ENCODE measurements around the gene CHST6. TPM values are rescaled to one million over a fixed set of nuclear protein-coding genes. Genes with fewer than 3 reads are reported as not detected.
"Not testable (repeated sequence)": the region's sequence is repeated elsewhere in the genome, so short reads cannot be mapped to it uniquely, and the experiment has no call there.

The CHST6 gene
- 10 to 100 TPM in 1 of 4 donors, 1 to 10 TPM in 3; 1.0 to 10.1 (median 5.0) TPM for polyA plus RNA-seq
- long read RNA-seq, donor 1: 0 reads
- long read RNA-seq, donor 2: 0 reads
- long read RNA-seq, donor 3, partial matches to known transcripts: 5 of 5 reads
- long read RNA-seq, donor 3, other reads (novel, unspliced or antisense): 0 of 5 reads
- long read RNA-seq, donor 4: 0 reads
- long read RNA-seq, donor 5: 0 reads
- long read RNA-seq, donor 6: 0 reads
- long read RNA-seq, donor 7: 0 reads
- long read RNA-seq, donor 8: 0 reads
- long read RNA-seq, donor 9: 0 reads
- long read RNA-seq, donor 10, full-length matches to known transcripts: 2 of 2 reads
- long read RNA-seq, donor 10, partial matches to known transcripts: 0 of 2 reads
- long read RNA-seq, donor 10, other reads (novel, unspliced or antisense): 0 of 2 reads

DNA sequence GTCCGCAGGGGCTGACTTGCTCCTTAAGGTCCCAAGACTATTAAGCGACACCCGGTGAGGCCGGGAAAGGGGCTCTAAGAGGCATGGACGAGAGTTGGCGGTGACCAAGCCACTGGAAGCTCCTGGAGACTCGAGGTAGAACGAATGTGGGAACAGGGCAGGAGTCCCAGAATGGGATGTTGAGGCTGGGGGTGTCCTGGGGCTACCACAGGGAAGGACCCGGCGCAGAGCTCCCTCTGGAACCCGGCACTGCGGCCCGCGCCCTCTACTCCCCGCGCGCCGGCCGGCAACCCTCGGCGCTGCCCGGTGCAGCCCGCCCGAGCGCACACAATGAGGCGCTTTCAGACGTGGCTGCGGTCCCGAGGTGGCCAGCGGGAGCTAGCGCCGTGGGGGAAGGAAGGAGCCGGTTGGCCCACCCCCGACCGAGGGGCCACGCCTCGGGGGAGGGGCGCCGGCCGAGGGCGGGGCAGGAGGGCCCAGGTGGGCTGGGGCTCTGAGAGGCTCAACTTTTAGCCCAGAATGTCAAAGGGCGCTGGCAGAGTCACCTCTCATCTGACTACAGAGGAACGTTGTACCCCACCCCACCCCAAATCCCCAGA is at the start of gene CHST6:
TSS of gene CHST6 (minus strand) at position 366 of the 599 bp plus-strand sequence. CDS start 15,613 bp downstream, outside the sequence.
- H3K4me3 ChIP-seq (ENCODE audit: low read depth in 1 of 3, low read length in 3 of 3): peak within 1 kb of the TSS in 2 of 3 donors; percentile 36 to 42
- H3K36me3 ChIP-seq (ENCODE audit: control insufficient read depth in 3 of 3, insufficient read depth in 2 of 3, low read depth in 1 of 3, low read length in 3 of 3): peaks cover 0 to 2% (median 0%) of the 10 kb centered on the region in 3 donors
- H3K9me3 ChIP-seq (ENCODE audit: control insufficient read depth in 2 of 2, insufficient read depth in 1 of 2, low read depth in 1 of 2, low read length in 1 of 2): no peaks in the 10 kb centered on the region
- 2 to 5% (median 4%) methylated on average over 26 to 43 of the region's 43 CpGs for WGBS, 3 donors
- no peak within 1 kb of the TSS for H3K27ac ChIP-seq (ENCODE audit: low read depth in 1 of 3, low read length in 2 of 3)
- FAIRE-seq (no peak), DNase-seq (peak; percentile 27 to 53)
- H3K4me1 ChIP-seq (ENCODE audit: control insufficient read depth in 3 of 3, insufficient read depth in 2 of 3, low read depth in 1 of 3, low read length in 2 of 3): peaks cover 0 to 8% (median 0%) of the 10 kb centered on the region in 3 donors
- H3K27me3 ChIP-seq (ENCODE audit: control insufficient read depth in 3 of 3, insufficient read depth in 3 of 3, low read length in 3 of 3): peaks cover 0 to 12% (median 2%) of the 10 kb centered on the region in 3 donors

DNA sequence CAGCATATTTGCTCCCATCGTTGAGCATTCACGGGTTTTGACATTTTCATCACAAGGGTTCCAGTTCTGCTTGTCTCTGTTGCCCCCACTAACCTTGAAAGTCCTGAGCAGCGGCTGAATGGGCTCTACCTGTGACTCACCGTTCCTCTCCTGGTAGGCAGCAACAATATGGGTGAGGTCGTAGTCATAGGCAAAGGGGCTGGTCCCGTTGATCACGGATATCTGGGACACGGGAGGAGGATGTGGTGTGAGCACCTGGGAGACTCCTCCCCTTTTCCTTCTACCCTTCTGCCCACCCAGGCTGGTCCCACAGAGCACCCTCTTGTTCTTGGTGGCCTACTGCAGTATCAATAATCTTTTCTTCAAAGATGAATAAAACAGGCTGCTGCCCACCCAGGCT is 47.2 kb upstream of the CHST6 start:
- not testable (repeated sequence) for H3K4me3 ChIP-seq (ENCODE audit: low read depth in 1 of 3, low read length in 3 of 3); H3K27me3 ChIP-seq (ENCODE audit: control insufficient read depth in 3 of 3, insufficient read depth in 3 of 3, low read length in 3 of 3); H3K36me3 ChIP-seq (ENCODE audit: control insufficient read depth in 3 of 3, insufficient read depth in 2 of 3, low read depth in 1 of 3, low read length in 3 of 3); FAIRE-seq; H3K9me3 ChIP-seq (ENCODE audit: control insufficient read depth in 2 of 2, insufficient read depth in 1 of 2, low read depth in 1 of 2, low read length in 1 of 2)
- 27 to 67% (median 54%) methylated on average over 7 to 8 of the region's 8 CpGs for WGBS, 3 donors
- Histone ChIP-seq H3K4me1 (ENCODE audit: control insufficient read depth in 3 of 3, insufficient read depth in 2 of 3, low read depth in 1 of 3, low read length in 2 of 3) (peaks cover 2 to 51% (median 7%) of the 10 kb centered on the region in 3 donors), H3K27ac (ENCODE audit: low read depth in 1 of 3, low read length in 2 of 3) (peak overlapping the region in 1 of 3 donors; percentile 43)
- DNase-seq: peak in 1 of 2 donors; percentile 69

DNA sequence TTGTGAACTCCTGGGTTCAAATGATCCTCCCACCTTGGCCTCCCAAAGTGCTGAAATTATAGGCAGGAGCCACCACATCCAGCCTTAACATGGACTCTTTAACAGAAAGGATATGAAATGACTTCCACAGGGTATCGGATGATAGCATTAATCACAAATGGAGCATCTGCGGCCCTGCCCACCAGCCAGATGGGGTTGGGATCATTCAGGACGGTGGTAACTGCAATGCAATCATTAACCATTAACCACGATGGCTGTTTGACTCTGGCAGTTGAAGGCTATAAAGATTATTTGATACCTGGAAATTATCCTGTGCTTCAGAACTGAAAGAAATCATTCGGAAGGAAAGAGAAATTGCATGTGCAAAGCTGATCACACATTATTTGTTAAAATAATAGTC is 46.0 kb upstream of the CHST6 start:
- WGBS, 3 donors: 22 to 66% (median 39%) methylated on average over 5 of the region's 5 CpGs
- FAIRE-seq (no peak), DNase-seq (peak; percentile 87 to 94)
- H3K9me3 ChIP-seq (ENCODE audit: control insufficient read depth in 2 of 2, insufficient read depth in 1 of 2, low read depth in 1 of 2, low read length in 1 of 2): no peaks in the 10 kb centered on the region
- no peak overlapping the region for H3K4me3 ChIP-seq (ENCODE audit: low read depth in 1 of 3, low read length in 3 of 3)
- peaks cover 2 to 54% (median 7%) of the 10 kb centered on the region in 3 donors for H3K4me1 ChIP-seq (ENCODE audit: control insufficient read depth in 3 of 3, insufficient read depth in 2 of 3, low read depth in 1 of 3, low read length in 2 of 3)
- peaks cover 0 to 4% (median 0%) of the 10 kb centered on the region in 3 donors for H3K36me3 ChIP-seq (ENCODE audit: control insufficient read depth in 3 of 3, insufficient read depth in 2 of 3, low read depth in 1 of 3, low read length in 3 of 3)
- peak overlapping the region; percentile 37 to 78 (median 62) for H3K27ac ChIP-seq (ENCODE audit: low read depth in 1 of 3, low read length in 2 of 3)
- H3K27me3 ChIP-seq (ENCODE audit: control insufficient read depth in 3 of 3, insufficient read depth in 3 of 3, low read length in 3 of 3): no peaks in the 10 kb centered on the region

DNA sequence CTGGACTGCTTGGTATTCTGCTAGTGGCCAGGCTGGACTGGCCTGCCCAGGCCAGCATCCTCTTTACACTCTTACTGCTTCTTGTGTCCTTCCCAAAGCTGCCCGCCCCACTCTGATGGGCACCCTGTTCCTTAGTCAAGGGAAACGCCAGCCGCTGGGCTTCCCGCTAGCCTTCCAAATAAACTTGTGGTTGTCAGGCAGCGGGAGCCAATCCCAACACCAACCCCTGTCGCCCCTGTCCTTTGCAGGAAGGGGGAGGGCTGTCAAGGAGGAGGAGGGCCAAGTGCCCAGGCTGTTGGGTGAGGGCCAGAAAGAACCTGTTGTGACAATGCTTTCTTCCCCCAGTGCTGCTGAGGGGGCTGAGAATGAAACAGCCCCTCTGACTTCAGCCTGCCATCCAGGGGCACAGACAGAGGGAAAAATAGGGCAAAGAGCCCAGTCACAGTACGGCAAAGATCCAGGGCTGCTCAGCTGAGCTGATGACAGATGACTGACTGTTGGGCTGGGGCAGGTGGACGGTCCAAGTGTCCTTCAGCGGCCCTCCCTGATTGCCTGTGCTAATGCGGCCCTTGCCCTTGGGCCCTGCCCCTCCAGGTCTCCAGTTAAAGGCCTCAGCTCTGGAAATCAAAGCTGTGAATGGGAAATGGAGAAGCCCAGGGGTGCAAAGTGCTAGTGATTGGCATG is 43.8 kb upstream of the CHST6 start:
- whole genome bisulfite sequencing, 3 donors: 45 to 78% (median 53%) methylated on average over 5 to 8 of the region's 10 CpGs
- H3K4me1 ChIP-seq (ENCODE audit: control insufficient read depth in 3 of 3, insufficient read depth in 2 of 3, low read depth in 1 of 3, low read length in 2 of 3): peaks cover 2 to 67% (median 5%) of the 10 kb centered on the region in 3 donors
- DNase-seq; H3K27me3 ChIP-seq (ENCODE audit: control insufficient read depth in 3 of 3, insufficient read depth in 3 of 3, low read length in 3 of 3); H3K9me3 ChIP-seq (ENCODE audit: control insufficient read depth in 2 of 2, insufficient read depth in 1 of 2, low read depth in 1 of 2, low read length in 1 of 2); H3K4me3 ChIP-seq (ENCODE audit: low read depth in 1 of 3, low read length in 3 of 3); FAIRE-seq; H3K36me3 ChIP-seq (ENCODE audit: control insufficient read depth in 3 of 3, insufficient read depth in 2 of 3, low read depth in 1 of 3, low read length in 3 of 3): not testable (repeated sequence)
- H3K27ac ChIP-seq (ENCODE audit: low read depth in 1 of 3, low read length in 2 of 3): peak overlapping the region in 1 of 3 donors; percentile 17

DNA sequence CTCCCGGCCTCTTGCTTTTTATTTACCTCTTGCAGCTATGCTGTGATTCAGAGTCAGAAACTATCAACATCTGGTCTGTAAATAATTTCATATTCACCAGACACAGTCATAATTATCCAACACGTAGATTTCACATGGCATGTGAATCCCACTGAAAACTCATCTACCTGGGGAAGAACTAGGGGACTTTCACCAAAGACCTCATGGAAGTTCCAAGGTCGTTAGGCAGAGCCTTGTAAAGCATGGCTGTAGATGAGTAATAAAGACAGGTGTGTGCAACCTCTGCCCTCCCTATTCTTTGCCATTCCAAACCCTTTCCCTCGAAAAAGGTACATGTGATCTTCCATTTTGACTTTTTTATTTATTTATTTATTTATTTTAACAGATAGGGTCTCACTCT is 42.5 kb upstream of the CHST6 start:
- Histone ChIP-seq H3K9me3 (ENCODE audit: control insufficient read depth in 2 of 2, insufficient read depth in 1 of 2, low read depth in 1 of 2, low read length in 1 of 2) (no peaks in the 10 kb centered on the region), H3K27me3 (ENCODE audit: control insufficient read depth in 3 of 3, insufficient read depth in 3 of 3, low read length in 3 of 3) (no peaks in the 10 kb centered on the region), H3K4me1 (ENCODE audit: control insufficient read depth in 3 of 3, insufficient read depth in 2 of 3, low read depth in 1 of 3, low read length in 2 of 3) (peaks cover 2 to 55% (median 5%) of the 10 kb centered on the region in 3 donors), H3K27ac (ENCODE audit: low read depth in 1 of 3, low read length in 2 of 3) (peak overlapping the region in 1 of 3 donors; percentile 7), H3K4me3 (ENCODE audit: low read depth in 1 of 3, low read length in 3 of 3) (no peak overlapping the region), H3K36me3 (ENCODE audit: control insufficient read depth in 3 of 3, insufficient read depth in 2 of 3, low read depth in 1 of 3, low read length in 3 of 3) (peaks cover 0 to 2% (median 0%) of the 10 kb centered on the region in 3 donors)
- DNase-seq (peak; percentile 56 to 75), FAIRE-seq (no peak)
- 26 to 61% (median 38%) methylated on average over 4 of the region's 4 CpGs for WGBS, 3 donors

DNA sequence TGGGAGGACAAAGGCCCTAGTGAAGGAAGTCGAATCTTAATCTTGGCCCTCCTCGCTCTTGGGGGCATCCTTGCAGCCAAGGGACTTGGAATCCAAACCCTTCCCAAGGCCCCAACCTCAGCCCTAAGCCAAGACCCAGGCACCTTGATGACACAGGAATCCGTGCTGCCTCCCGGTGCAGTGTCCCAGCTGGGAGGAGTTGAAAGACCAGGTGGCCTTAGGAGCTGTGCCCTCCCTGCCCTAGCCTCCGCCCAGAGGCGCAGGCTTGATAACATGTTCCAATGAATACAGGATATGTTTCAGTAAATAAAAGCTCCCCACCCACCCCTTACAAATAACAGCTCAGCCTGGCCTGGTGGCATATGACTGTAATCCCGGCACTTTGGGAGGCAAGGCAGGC is 40.7 kb upstream of the CHST6 start, which contains the start of gene CHST5:
TSS of gene CHST5 (minus strand) at position 208 of the 400 bp plus-strand sequence. CDS start 5,724 bp downstream, outside the sequence.
- DNase-seq: peak; percentile 61 to 96
- Histone ChIP-seq H3K9me3 (ENCODE audit: control insufficient read depth in 2 of 2, insufficient read depth in 1 of 2, low read depth in 1 of 2, low read length in 1 of 2) (no peaks in the 10 kb centered on the region), H3K36me3 (ENCODE audit: control insufficient read depth in 3 of 3, insufficient read depth in 2 of 3, low read depth in 1 of 3, low read length in 3 of 3) (peaks cover 2 to 6% (median 5%) of the 10 kb centered on the region in 3 donors), H3K4me3 (ENCODE audit: low read depth in 1 of 3, low read length in 3 of 3) (peak within 1 kb of the TSS; percentile 26 to 85 (median 38)), H3K27me3 (ENCODE audit: control insufficient read depth in 3 of 3, insufficient read depth in 3 of 3, low read length in 3 of 3) (no peaks in the 10 kb centered on the region), H3K27ac (ENCODE audit: low read depth in 1 of 3, low read length in 2 of 3) (peak within 1 kb of the TSS; percentile 57 to 92 (median 75)), H3K4me1 (ENCODE audit: control insufficient read depth in 3 of 3, insufficient read depth in 2 of 3, low read depth in 1 of 3, low read length in 2 of 3) (peaks cover 2 to 40% (median 5%) of the 10 kb centered on the region in 3 donors)
- no peak for FAIRE-seq
- 18 to 63% (median 40%) methylated on average over 6 to 7 of the region's 7 CpGs for WGBS, 3 donors

DNA sequence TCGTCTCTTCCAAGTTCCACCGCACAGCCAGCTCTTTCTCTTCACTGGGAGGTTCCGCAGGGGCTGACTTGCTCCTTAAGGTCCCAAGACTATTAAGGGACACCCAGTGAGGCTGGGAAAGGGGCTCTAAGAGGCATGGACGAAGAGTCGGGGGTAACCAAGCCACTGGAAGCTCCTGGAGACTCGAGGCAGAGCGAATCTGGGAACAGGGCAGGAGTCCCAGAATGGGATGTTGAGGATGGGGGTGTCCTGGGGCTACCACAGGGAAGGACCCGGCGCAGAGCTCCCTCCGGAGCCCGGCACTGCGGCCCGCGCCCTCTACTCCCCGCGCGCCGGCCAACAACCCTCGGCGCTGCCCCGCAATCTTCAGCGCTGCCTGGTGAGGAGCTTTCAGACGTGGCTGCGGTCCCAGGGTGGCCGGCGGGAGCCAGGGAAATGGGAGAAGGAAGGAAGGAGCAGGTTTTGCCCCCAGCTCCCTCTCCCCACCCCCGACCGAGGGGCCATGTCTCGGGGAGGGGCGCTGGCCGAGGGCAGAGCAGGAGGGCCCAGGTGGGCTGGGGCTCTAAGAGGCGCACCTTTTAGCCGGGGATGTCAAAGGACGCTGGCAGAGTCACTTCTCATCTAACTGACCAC is 40.1 kb upstream of the CHST6 start:
- Histone ChIP-seq H3K4me1 (ENCODE audit: control insufficient read depth in 3 of 3, insufficient read depth in 2 of 3, low read depth in 1 of 3, low read length in 2 of 3) (peaks cover under 1 to 35% (median 4%) of the 10 kb centered on the region in 3 donors), H3K4me3 (ENCODE audit: low read depth in 1 of 3, low read length in 3 of 3) (peak overlapping the region; percentile 26 to 85 (median 38)), H3K27ac (ENCODE audit: low read depth in 1 of 3, low read length in 2 of 3) (peak overlapping the region; percentile 57 to 92 (median 75)), H3K9me3 (ENCODE audit: control insufficient read depth in 2 of 2, insufficient read depth in 1 of 2, low read depth in 1 of 2, low read length in 1 of 2) (no peaks in the 10 kb centered on the region), H3K27me3 (ENCODE audit: control insufficient read depth in 3 of 3, insufficient read depth in 3 of 3, low read length in 3 of 3) (no peaks in the 10 kb centered on the region), H3K36me3 (ENCODE audit: control insufficient read depth in 3 of 3, insufficient read depth in 2 of 3, low read depth in 1 of 3, low read length in 3 of 3) (peaks cover 2 to 10% (median 8%) of the 10 kb centered on the region in 3 donors)
- FAIRE-seq: no peak
- DNase-seq: no peak
- 12 to 64% (median 37%) methylated on average over 23 to 34 of the region's 34 CpGs for WGBS, 3 donors
